Neural progenitor cell (in vitro differentiated cells): ENCODE data around the gene MTSS2.

Source experiments
- CTCF ChIP-seq: fragments of 200-600 bp; sonication (generic); IDR thresholded peaks from 2 replicates; pipeline ENCODE4 v1.5.1; 2017; ENCODE audit warnings: antibody characterized with exemption, mild to moderate bottlenecking
- EZH2 ChIP-seq: fragments of 200-600 bp; sonication (generic); IDR thresholded peaks from 2 replicates; pipeline ENCODE4 v1.6.1; 2017; ENCODE audit warnings: antibody characterized with exemption, mild to moderate bottlenecking, moderate library complexity

- TF ChIP-seq EZH2 (no peak), CTCF (no peak)
These were observed 27.9 kb downstream of the MTSS2 start for GRCh38 chr16:70657956-70658355.
